HepG2 (cell line): ENCODE data around the gene PPP2R1B. TPM values are rescaled to one million over a fixed set of nuclear protein-coding genes. Genes with fewer than 3 reads are reported as not detected.

Source experiments
- ATAC-seq: fragments of 200-7000 bp; cut with Tn5 transposase; 3 replicates; pipeline ENCODE4 v1.9.1; 2020; ENCODE audit warnings: mild to moderate bottlenecking, moderate library complexity
- BruUV-seq: library from RNA; stranded (reverse); fragments of 400-500 nt; replicated peaks from 2 replicates; lab custom pipeline; 2021; lab: Mats Ljungman, UMichigan
- CTCF ChIA-PET: fragments of 300-600 bp; formaldehyde crosslinking; extraction: SDS; loops from one replicate; lab custom pipeline; 2021; ENCODE audit warnings: low total read pairs, inconsistent platforms, low intra/inter-chr PET ratio; lab: Yijun Ruan, JAX
- POLR2A ChIA-PET: fragments of 350-600 bp; sonication (Branson Sonifier 250); formaldehyde crosslinking; loops from one replicate; lab custom pipeline; 2020; ENCODE audit warnings: antibody characterized with exemption, inconsistent platforms; lab: Yijun Ruan, JAX
- DNase-seq: peaks from one replicate; pipeline ENCODE4 v3.0.0-alpha.2; 2015; ENCODE audit warnings: low spot score
- FAIRE-seq: peaks from 3 replicates; lab custom pipeline; 2011; peaks lifted over from hg19 to GRCh38; lab: Jason Lieb, UNC
- H2AFZ ChIP-seq: one replicate; pipeline ENCODE4 v1.6.1; 2011; ENCODE audit warnings: low read length, inconsistent platforms
- H3K27ac ChIP-seq: fragments of 300-600 bp; 3 replicates; pipeline ENCODE4 v1.8.0; 2011; ENCODE audit warnings: mixed run types, mild to moderate bottlenecking, mixed read lengths, low read length, inconsistent platforms; ENCODE audit not compliant: insufficient read depth; ENCODE audit errors: extremely low read length
- H3K27me3 ChIP-seq, 2 experiments: fragments of 200-600 bp in 1 of 2; 2 replicates in 1 of 2; 3 replicates in 1 of 2; pipeline versions ENCODE4 v1.6.0 to v1.8.0; 2011; ENCODE audit warnings: low read length in 2 of 2, mild to moderate bottlenecking in 2 of 2, moderate library complexity in 2 of 2, inconsistent platforms in 1 of 2; ENCODE audit not compliant: insufficient read depth in 2 of 2, control insufficient read depth in 1 of 2
- H3K36me3 ChIP-seq, 2 experiments: fragments of 200-600 bp in 1 of 2; replicated peaks in 1 of 2; 2 replicates in 1 of 2; 3 replicates in 1 of 2; pipeline versions ENCODE4 v1.5.1 to v1.8.0; 2011; ENCODE audit warnings: low read length in 2 of 2, inconsistent platforms in 1 of 2; ENCODE audit not compliant: insufficient read depth in 2 of 2, control insufficient read depth in 1 of 2
- H3K4me1 ChIP-seq: 2 replicates; pipeline ENCODE4 v1.5.1; 2012; ENCODE audit warnings: low read length, inconsistent platforms; ENCODE audit not compliant: insufficient read depth
- H3K4me2 ChIP-seq: 2 replicates; pipeline ENCODE4 v1.6.0; 2011; ENCODE audit warnings: low read depth, low read length, inconsistent platforms
- H3K4me3 ChIP-seq, 3 experiments: fragments of 200-600 bp in 1 of 3; sonication (generic), shearing (Covaris generic) in 1 of 3; replicated peaks in 1 of 3; 2 replicates each; pipeline ENCODE4 v1.5.1; 2011 to 2016; ENCODE audit warnings: low read length in 3 of 3, inconsistent platforms in 2 of 3, low read depth in 2 of 3, mild to moderate bottlenecking in 2 of 3, control low read depth in 1 of 3, mixed read lengths in 1 of 3; ENCODE audit not compliant: insufficient read depth in 1 of 3
- H3K79me2 ChIP-seq: one replicate; pipeline ENCODE4 v1.6.1; 2011; ENCODE audit warnings: low read length, inconsistent platforms; ENCODE audit not compliant: insufficient read depth
- H3K9ac ChIP-seq: 2 replicates; pipeline ENCODE4 v1.6.0; 2011; ENCODE audit warnings: mild to moderate bottlenecking, low read depth, low read length, inconsistent platforms; ENCODE audit not compliant: insufficient read depth
- H3K9me3 ChIP-seq: 2 replicates; pipeline ENCODE4 v1.5.1; 2012; ENCODE audit warnings: mild to moderate bottlenecking, low read length
- H4K20me1 ChIP-seq: 2 replicates; pipeline ENCODE4 v1.6.0; 2011; ENCODE audit warnings: inconsistent platforms, mild to moderate bottlenecking, low read length, moderate library complexity; ENCODE audit not compliant: insufficient read depth
- FOXA3 ChIP-seq: IDR thresholded peaks from 2 replicates; pipeline ENCODE4 v1.6.1; 2016; ENCODE audit warnings: missing genetic modification reagents, missing compliant biosample characterization
- NR2F1 ChIP-seq, 2 experiments: fragments of 450-650 bp in 1 of 2; formaldehyde crosslinking in 1 of 2; IDR thresholded peaks; 2 replicates each; pipeline versions ENCODE4 v1.5.0 to v1.6.1; 2016 to 2020; ENCODE audit warnings: mild to moderate bottlenecking in 1 of 2, missing compliant biosample characterization in 1 of 2, missing genetic modification reagents in 1 of 2, moderate library complexity in 1 of 2
- RBFOX2 ChIP-seq: fragments of 200-400 bp; formaldehyde crosslinking; IDR thresholded peaks from 2 replicates; pipeline ENCODE4 v1.6.1; 2017; ENCODE audit warnings: low read depth, mild to moderate bottlenecking, low read length
- SMAD9 ChIP-seq: sonication (generic); formaldehyde crosslinking; IDR thresholded peaks from 2 replicates; pipeline ENCODE4 v1.5.1; 2020; ENCODE audit warnings: mild to moderate bottlenecking, missing genetic modification reagents
- ZBTB1 ChIP-seq: sonication (generic); formaldehyde crosslinking; IDR thresholded peaks from 2 replicates; pipeline ENCODE4 v1.4.0; 2020; ENCODE audit warnings: missing genetic modification reagents, borderline replicate concordance
- ZNF337 ChIP-seq: sonication (generic); formaldehyde crosslinking; IDR thresholded peaks from 2 replicates; pipeline ENCODE4 v1.5.1; 2020; ENCODE audit warnings: missing genetic modification reagents, low read depth, mild to moderate bottlenecking, borderline replicate concordance
- ZNF720 ChIP-seq: sonication (generic); formaldehyde crosslinking; IDR thresholded peaks from 2 replicates; pipeline ENCODE4 v1.4.0; 2020; ENCODE audit warnings: missing genetic modification reagents
- WGBS: methylation state at CpG from one replicate; pipeline ENCODE4 v1.1.6; 2017; ENCODE audit warnings: low lambda C conversion rate; 5-methylcytosine and 5-hydroxymethylcytosine counted together
- in situ Hi-C: cut with HindIII; loops from 2 replicates; pipeline ENCODE4 v1.10.0; 2017; ENCODE audit warnings: low pct_unique_long_range_greater_than_20kb; ENCODE audit not compliant: extremely low pct_ligation_motif_present
- intact Hi-C: fragments of 100-400 bp; cut with micrococcal nuclease; formaldehyde crosslinking; loops from one replicate; pipeline ENCODE4 v1.10.0; 2022; ENCODE audit not compliant: unreplicated experiment
- polyA plus RNA-seq, 8 experiments: library from polyadenylated mRNA; depleted of rRNA in 3 of 8; stranded (reverse) in 7 of 8; unstranded in 1 of 8; fragments of >200 nt; fragmentation: Illumina TruSeq in 4 of 8; extraction: Trizol in 4 of 8; gene quantifications; 2 replicates each; pipeline versions ENCODE4 v1.2.1 to v1.2.3, GENCODE V29; 2011 to 2016; ENCODE audit warnings: low read depth in 4 of 8, missing spikeins in 1 of 8, mixed read lengths in 1 of 8; ENCODE audit not compliant: insufficient read depth in 1 of 8
- total RNA-seq, 5 experiments: library from RNA; depleted of rRNA; stranded (reverse); fragments of >200 nt; fragmentation: Illumina TruSeq; extraction: Trizol; gene quantifications; 2 replicates each; pipeline ENCODE4 v1.2.3, GENCODE V29; 2016; ENCODE audit warnings: low read depth in 1 of 5
- TF ChIP-seq, protein P1 (sequence below): sonication (generic); formaldehyde crosslinking; IDR thresholded peaks from 2 replicates; pipeline ENCODE4 v1.4.0; 2020; ENCODE audit warnings: missing genetic modification reagents
- TF ChIP-seq, protein P2 (sequence below): sonication (generic); formaldehyde crosslinking; IDR thresholded peaks from 2 replicates; pipeline ENCODE4 v1.8.1; 2023; ENCODE audit warnings: mild to moderate bottlenecking, missing genetic modification reagents, borderline replicate concordance
- TF ChIP-seq, protein P3 (sequence below): sonication (generic); formaldehyde crosslinking; IDR thresholded peaks from 2 replicates; pipeline ENCODE4 v1.5.0; 2020; ENCODE audit warnings: missing genetic modification reagents
- TF ChIP-seq, protein P4 (sequence below): sonication (generic); formaldehyde crosslinking; IDR thresholded peaks from 2 replicates; pipeline ENCODE4 v1.4.0; 2020; ENCODE audit warnings: low read depth, missing genetic modification reagents

Gene PPP2R1B
- total and polyA plus RNA-seq, 2 of the 13 experiments (the other 11 are each of a cell fraction or from before 2014, with no cell fraction given): 22.1 to 56.8 TPM

DNA sequence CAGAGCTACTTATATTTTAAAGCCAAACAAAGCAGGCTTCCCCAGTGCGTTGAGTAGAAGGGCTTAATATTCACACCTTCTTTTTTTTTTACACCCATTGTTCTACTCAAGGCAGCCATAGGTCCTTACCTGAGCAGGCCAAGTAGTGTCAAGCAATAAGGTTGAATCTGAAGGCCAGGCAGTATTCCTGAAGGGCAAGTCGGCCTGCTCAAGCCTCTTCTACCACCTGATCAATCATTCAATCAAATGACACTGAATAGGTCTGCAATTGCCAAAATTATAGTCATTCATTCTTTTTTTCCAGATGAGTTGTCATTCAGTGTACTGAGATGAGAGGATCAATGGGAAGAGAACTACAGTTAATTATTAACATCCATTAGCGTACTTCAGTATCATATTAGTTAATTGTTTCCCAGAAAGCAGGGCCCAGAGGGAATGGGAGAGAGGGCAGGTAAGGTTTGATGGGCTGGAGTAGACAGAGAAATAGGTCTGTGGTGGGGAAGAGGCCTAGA is 11.9 kb upstream of the PPP2R1B start (continued):
- TF ChIP-seq, protein P1, sequence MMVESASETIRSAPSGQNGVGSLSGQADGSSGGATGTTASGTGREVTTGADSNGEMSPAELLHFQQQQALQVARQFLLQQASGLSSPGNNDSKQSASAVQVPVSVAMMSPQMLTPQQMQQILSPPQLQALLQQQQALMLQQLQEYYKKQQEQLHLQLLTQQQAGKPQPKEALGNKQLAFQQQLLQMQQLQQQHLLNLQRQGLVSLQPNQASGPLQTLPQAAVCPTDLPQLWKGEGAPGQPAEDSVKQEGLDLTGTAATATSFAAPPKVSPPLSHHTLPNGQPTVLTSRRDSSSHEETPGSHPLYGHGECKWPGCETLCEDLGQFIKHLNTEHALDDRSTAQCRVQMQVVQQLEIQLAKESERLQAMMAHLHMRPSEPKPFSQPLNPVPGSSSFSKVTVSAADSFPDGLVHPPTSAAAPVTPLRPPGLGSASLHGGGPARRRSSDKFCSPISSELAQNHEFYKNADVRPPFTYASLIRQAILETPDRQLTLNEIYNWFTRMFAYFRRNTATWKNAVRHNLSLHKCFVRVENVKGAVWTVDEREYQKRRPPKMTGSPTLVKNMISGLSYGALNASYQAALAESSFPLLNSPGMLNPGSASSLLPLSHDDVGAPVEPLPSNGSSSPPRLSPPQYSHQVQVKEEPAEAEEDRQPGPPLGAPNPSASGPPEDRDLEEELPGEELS (CRISPR knock-in tag): no peak
- no peak for TF ChIP-seq ZNF720 (CRISPR knock-in tag)

DNA sequence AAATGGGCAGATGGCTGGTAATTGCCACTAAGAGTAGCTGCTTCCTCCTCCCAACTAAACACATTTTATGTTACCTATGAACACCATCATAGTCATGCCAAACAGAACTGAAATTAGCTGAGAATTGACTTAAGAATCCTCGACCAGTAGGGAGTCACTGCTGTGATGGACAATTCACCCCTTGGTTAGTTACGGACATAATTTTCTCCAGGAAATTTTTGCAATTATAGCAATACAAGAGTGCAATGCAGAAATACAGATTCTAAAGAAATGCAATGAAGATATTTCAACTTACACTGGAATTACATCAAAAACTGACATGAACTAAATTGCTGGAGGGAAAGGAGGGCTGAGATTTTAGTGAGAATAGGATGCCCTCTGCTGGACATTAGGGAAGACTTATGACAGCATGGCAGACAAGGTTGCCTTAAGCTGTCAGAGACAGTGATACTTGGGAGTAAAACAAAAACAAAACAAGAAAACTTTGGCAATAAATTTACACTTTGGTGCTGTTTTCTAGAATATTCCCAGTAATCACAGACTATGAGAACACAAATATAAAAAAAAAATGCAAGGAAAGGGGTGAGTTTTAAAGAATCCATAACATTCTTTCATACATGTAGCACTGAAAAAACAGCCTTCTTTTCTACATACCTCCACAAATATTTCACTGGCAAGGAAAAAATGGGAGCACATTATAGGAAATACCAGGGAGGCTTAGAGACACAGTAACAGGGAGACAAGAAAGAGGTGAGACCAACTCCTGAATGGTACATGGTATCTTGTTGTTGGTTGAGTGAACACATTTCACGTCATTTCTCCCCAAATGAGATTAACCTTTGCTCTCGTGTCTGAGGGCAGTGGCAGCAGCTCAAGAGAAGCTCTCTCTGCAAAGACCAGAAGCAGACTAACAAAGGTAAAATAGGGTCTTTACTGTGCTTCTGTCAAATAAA is 11.2 kb upstream of the PPP2R1B start:
- TSS peak; percentile 47 for BruUV-seq
- in situ Hi-C loops: loop anchor here (5.0 kb wide), 1 partner anchor 175 kb away; the partner anchor contains the start of gene SIK2
- peak overlapping the region; percentile 85 for H3K27ac ChIP-seq
- no peaks in the 10 kb centered on the region for H4K20me1 ChIP-seq
- H3K27me3 ChIP-seq: no peaks in the 10 kb centered on the region
- H3K4me1 ChIP-seq: peaks cover 63% of the 10 kb centered on the region
- intact Hi-C loops: loop anchor here (1.0 kb wide), 3 partner anchors 64 to 212 kb away; no protein-coding TSS in a partner anchor
- H3K9ac ChIP-seq: peak overlapping the region; percentile 57
- no peaks in the 10 kb centered on the region for H3K36me3 ChIP-seq
- peak; percentile 85 for ATAC-seq
- H3K9me3 ChIP-seq: no peaks in the 10 kb centered on the region
- no peak overlapping the region for H2AFZ ChIP-seq
- H3K4me2 ChIP-seq: peak overlapping the region; percentile 95
- H3K4me3 ChIP-seq: peak overlapping the region; percentile 17 to 62 (median 44); a peak in 4 of 6 replicates
- POLR2A ChIA-PET: interaction anchor here (0.6 to 4.7 kb wide), 18 partner anchors 9 to 180 kb away, joined by 3 to 68 read pairs (median 4); partner anchors contain the start of genes ALG9 and PPP2R1B
- peak; percentile 82 for DNase-seq
- FAIRE-seq: peak; percentile 67
- H3K79me2 ChIP-seq: no peaks in the 10 kb centered on the region
- CTCF ChIA-PET: interaction anchor here (0.7 to 2.2 kb wide), 4 partner anchors 42 to 175 kb away, joined by 3 to 23 read pairs (median 16); partner anchors contain the start of gene SIK2
- 45% methylated on average over 4 of the region's 4 CpGs for WGBS
- TF ChIP-seq, protein P2, sequence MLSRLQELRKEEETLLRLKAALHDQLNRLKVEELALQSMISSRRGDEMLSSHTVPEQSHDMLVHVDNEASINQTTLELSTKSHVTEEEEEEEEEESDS: no peak
- TF ChIP-seq SMAD9 (CRISPR knock-in tag) (no peak), ZBTB1 (no peak), RBFOX2 (peak; percentile 48; the same call in 1 of the 2 replicates), FOXA3 (CRISPR knock-in tag) (peak; percentile 8; the same call in 1 of the 2 replicates), NR2F1 (CRISPR knock-in tag; IDR thresholded peaks at IDR 0.05) (peak in 1 of 2 experiments; percentile 15; a peak in 1 of 4 replicates), ZNF337 (0 out of 2 replicates have a peak, but pooled peaks have one; percentile 29)
- TF ChIP-seq, protein P3, sequence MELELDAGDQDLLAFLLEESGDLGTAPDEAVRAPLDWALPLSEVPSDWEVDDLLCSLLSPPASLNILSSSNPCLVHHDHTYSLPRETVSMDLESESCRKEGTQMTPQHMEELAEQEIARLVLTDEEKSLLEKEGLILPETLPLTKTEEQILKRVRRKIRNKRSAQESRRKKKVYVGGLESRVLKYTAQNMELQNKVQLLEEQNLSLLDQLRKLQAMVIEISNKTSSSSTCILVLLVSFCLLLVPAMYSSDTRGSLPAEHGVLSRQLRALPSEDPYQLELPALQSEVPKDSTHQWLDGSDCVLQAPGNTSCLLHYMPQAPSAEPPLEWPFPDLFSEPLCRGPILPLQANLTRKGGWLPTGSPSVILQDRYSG (CRISPR knock-in tag): no peak
- TF ChIP-seq, protein P4, sequence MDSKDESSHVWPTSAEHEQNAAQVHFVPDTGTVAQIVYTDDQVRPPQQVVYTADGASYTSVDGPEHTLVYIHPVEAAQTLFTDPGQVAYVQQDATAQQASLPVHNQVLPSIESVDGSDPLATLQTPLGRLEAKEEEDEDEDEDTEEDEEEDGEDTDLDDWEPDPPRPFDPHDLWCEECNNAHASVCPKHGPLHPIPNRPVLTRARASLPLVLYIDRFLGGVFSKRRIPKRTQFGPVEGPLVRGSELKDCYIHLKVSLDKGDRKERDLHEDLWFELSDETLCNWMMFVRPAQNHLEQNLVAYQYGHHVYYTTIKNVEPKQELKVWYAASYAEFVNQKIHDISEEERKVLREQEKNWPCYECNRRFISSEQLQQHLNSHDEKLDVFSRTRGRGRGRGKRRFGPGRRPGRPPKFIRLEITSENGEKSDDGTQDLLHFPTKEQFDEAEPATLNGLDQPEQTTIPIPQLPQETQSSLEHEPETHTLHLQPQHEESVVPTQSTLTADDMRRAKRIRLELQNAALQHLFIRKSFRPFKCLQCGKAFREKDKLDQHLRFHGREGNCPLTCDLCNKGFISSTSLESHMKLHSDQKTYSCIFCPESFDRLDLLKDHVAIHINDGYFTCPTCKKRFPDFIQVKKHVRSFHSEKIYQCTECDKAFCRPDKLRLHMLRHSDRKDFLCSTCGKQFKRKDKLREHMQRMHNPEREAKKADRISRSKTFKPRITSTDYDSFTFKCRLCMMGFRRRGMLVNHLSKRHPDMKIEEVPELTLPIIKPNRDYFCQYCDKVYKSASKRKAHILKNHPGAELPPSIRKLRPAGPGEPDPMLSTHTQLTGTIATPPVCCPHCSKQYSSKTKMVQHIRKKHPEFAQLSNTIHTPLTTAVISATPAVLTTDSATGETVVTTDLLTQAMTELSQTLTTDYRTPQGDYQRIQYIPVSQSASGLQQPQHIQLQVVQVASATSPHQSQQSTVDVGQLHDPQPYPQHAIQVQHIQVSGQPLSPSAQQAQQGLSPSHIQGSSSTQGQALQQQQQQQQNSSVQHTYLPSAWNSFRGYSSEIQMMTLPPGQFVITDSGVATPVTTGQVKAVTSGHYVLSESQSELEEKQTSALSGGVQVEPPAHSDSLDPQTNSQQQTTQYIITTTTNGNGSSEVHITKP (CRISPR knock-in tag): no peak; the same call in 1 of the 2 replicates
